Islet precursor cell (in vitro differentiated cells): ENCODE results near the gene FMNL3.

Source experiments
- DNase-seq: peaks from one replicate; pipeline ENCODE4 v3.0.0-alpha.2; 2018

FMNL3 gene

DNA sequence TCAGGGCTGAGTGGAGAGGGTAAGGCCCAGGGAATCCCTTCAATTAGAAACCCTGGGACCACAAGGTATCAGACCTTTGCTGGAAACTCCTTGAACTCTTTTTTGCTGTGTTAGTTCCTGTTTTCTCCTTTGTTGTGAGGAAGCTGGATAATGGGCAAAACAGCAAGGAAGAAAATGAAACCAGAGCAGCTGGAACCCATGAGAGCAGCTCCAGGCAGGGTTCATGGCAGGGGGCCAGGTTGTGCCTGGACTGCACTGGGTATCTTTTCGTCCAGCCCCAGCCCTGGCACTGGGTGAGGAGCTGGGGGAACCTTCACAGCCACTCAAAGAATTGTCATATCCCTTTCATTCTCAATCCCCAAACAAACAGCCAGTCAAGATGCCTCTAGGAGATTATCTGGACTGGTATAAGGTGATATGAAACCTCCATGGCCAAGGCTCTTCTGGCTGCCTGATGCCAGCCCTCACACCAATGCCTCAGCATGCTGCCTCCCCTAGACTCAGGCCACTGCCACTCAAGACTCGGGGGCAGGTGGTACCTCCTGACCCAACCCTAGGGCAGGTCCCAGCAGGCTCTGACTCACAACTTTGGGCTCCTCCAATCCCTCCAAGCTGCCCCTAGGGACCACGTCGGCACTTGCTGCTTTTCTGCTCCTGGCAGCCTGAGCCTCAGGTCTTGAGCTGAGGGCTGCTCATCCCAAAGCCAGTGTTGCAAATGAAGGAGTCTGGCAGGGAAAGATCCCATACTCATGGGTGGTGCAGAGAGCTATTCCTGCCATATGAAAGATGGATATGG lies 118.3 kb downstream of the FMNL3 start:
- DNase-seq, result peak; percentile 48

GRCh38 chr12:49588281-49588680 lies 118.9 kb downstream of the FMNL3 start:
- DNase-seq, result peak; percentile 52

GRCh38 chr12:49587174-49587908 lies 119.9 kb downstream of the FMNL3 start:
- peak; percentile 52 for DNase-seq
